ENCODE data around the gene C1orf116. TPM values are rescaled to one million over a fixed set of nuclear protein-coding genes. Genes with fewer than 3 reads are reported as not detected.

The C1orf116 gene
- polyA plus RNA-seq, 1 donor from 2014 or later, result not detected

DNA sequence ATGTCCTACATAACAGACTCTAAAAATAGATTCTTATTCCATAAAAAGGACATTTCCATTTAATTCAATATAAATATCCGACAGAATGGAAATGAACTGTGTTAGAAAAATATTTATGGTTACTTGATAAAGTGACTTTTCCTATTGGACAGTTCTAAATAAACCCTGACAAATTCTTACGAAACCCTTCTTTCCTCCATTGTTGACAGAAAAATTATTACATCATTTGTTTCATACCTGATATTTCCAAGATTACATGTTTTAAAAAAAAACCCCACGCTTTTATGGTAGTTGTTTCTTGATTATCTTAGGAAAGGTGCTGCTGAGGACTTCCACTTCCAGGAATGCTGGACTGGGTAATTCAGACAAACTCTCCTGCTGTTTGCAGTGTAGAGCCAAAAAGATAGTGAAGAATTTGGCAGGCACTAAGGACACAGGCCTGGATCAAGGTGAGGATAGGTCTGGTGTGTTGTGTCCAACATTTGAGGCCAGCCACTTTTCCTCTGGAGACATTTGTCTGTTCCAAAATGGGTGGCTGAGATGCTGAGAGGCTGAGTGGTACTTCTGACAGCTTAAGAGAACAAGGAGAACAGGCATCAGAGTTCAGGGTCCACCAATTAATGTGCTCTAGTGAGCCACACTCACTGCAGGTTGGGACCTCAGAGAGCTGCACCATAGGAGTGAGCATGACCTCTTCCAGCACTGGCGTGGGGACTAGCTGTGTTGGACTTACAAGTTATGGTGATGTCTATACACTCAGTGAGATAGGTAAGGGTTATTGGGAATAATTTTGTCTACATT is 7.0 kb upstream of the C1orf116 start:
- Histone ChIP-seq H3K79me2 (replicated peaks; ENCODE audit: insufficient read depth, low read length) (no peaks in the 10 kb centered on the region), H4K20me1 (ENCODE audit: insufficient read depth) (no peaks in the 10 kb centered on the region), H3K4me3 (ENCODE audit: low read length) (no peak overlapping the region), H3K9me3 (ENCODE audit: low read length) (no peaks in the 10 kb centered on the region), H3K4me2 (ENCODE audit: low read length) (no peak overlapping the region), H3K27me3 (ENCODE audit: insufficient read depth, low read depth, low read length) (no peaks in the 10 kb centered on the region), H3K27ac (ENCODE audit: low read length) (no peak overlapping the region), H3K36me3 (ENCODE audit: insufficient read depth, low read length) (no peaks in the 10 kb centered on the region), H3K9me2 (ENCODE audit: insufficient read depth, low read length) (no peaks in the 10 kb centered on the region), H2AFZ (ENCODE audit: low read depth, low read length) (no peak overlapping the region), H3F3A (ENCODE audit: insufficient read depth, low read length, poor library complexity, severe bottlenecking) (no peaks in the 10 kb centered on the region), H3K9ac (ENCODE audit: low read length) (no peak overlapping the region)
- no peak for TF ChIP-seq TAF1 (IDR thresholded peaks at IDR 0.05; ENCODE audit: low read depth)
- no peak for TF ChIP-seq RAD21 (conservative IDR thresholded peaks at IDR 0.05)
- no peak for TF ChIP-seq EZH2 (IDR thresholded peaks at IDR 0.05; ENCODE audit: borderline replicate concordance, insufficient read depth, low read length, poor library complexity, severe bottlenecking)
- TF ChIP-seq, protein P1, sequence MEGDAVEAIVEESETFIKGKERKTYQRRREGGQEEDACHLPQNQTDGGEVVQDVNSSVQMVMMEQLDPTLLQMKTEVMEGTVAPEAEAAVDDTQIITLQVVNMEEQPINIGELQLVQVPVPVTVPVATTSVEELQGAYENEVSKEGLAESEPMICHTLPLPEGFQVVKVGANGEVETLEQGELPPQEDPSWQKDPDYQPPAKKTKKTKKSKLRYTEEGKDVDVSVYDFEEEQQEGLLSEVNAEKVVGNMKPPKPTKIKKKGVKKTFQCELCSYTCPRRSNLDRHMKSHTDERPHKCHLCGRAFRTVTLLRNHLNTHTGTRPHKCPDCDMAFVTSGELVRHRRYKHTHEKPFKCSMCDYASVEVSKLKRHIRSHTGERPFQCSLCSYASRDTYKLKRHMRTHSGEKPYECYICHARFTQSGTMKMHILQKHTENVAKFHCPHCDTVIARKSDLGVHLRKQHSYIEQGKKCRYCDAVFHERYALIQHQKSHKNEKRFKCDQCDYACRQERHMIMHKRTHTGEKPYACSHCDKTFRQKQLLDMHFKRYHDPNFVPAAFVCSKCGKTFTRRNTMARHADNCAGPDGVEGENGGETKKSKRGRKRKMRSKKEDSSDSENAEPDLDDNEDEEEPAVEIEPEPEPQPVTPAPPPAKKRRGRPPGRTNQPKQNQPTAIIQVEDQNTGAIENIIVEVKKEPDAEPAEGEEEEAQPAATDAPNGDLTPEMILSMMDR (IDR thresholded peaks at IDR 0.05; ENCODE audit: poor library complexity, severe bottlenecking), result no peak
- no peak for TF ChIP-seq MXI1 (conservative IDR thresholded peaks at IDR 0.05; ENCODE audit: poor library complexity, severe bottlenecking)
- TF ChIP-seq SMC3 (conservative IDR thresholded peaks at IDR 0.05; ENCODE audit: poor library complexity), result no peak

DNA sequence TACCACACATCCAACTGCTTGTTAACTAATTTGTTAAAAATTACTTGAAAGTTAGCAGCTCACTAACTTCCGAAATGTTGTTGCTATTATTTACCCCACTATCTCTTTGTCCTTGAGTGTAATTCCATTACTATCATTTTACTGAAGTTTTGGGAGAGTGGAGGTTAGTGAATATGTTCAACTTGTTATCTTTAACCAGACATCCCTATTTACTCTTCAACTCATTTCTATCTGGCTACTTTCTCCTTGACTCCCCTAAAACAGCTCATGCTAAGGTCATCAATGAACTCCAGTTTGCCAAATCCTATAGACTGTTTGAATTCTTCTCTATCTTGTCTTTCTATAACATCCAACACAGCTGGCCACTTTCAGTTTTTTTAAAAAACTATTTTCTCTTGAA is 4.3 kb upstream of the C1orf116 start:
- Histone ChIP-seq H3K9ac (ENCODE audit: low read length) (no peak overlapping the region), H3F3A (ENCODE audit: insufficient read depth, low read length, poor library complexity, severe bottlenecking) (no peaks in the 10 kb centered on the region), H3K27ac (ENCODE audit: low read length) (no peak overlapping the region), H4K20me1 (ENCODE audit: insufficient read depth) (no peaks in the 10 kb centered on the region), H3K9me3 (ENCODE audit: low read length) (no peaks in the 10 kb centered on the region), H2AFZ (ENCODE audit: low read depth, low read length) (no peak overlapping the region), H3K4me3 (ENCODE audit: low read length) (no peak overlapping the region), H3K4me2 (ENCODE audit: low read length) (no peak overlapping the region), H3K79me2 (replicated peaks; ENCODE audit: insufficient read depth, low read length) (no peaks in the 10 kb centered on the region), H3K36me3 (ENCODE audit: insufficient read depth, low read length) (no peaks in the 10 kb centered on the region), H3K27me3 (ENCODE audit: insufficient read depth, low read depth, low read length) (no peaks in the 10 kb centered on the region), H3K9me2 (ENCODE audit: insufficient read depth, low read length) (no peaks in the 10 kb centered on the region)
- TF ChIP-seq SMC3 (conservative IDR thresholded peaks at IDR 0.05; ENCODE audit: poor library complexity) (no peak), TAF1 (IDR thresholded peaks at IDR 0.05; ENCODE audit: low read depth) (no peak), RAD21 (conservative IDR thresholded peaks at IDR 0.05) (no peak), EZH2 (IDR thresholded peaks at IDR 0.05; ENCODE audit: borderline replicate concordance, insufficient read depth, low read length, poor library complexity, severe bottlenecking) (no peak), MXI1 (conservative IDR thresholded peaks at IDR 0.05; ENCODE audit: poor library complexity, severe bottlenecking) (no peak), POLR2AphosphoS5 (IDR thresholded peaks at IDR 0.05) (no peak), EP300 (conservative IDR thresholded peaks at IDR 0.05; ENCODE audit: poor library complexity, severe bottlenecking) (no peak)
- TF ChIP-seq, protein P1 (IDR thresholded peaks at IDR 0.05; ENCODE audit: poor library complexity, severe bottlenecking), result no peak
- TF ChIP-seq, protein P2, sequence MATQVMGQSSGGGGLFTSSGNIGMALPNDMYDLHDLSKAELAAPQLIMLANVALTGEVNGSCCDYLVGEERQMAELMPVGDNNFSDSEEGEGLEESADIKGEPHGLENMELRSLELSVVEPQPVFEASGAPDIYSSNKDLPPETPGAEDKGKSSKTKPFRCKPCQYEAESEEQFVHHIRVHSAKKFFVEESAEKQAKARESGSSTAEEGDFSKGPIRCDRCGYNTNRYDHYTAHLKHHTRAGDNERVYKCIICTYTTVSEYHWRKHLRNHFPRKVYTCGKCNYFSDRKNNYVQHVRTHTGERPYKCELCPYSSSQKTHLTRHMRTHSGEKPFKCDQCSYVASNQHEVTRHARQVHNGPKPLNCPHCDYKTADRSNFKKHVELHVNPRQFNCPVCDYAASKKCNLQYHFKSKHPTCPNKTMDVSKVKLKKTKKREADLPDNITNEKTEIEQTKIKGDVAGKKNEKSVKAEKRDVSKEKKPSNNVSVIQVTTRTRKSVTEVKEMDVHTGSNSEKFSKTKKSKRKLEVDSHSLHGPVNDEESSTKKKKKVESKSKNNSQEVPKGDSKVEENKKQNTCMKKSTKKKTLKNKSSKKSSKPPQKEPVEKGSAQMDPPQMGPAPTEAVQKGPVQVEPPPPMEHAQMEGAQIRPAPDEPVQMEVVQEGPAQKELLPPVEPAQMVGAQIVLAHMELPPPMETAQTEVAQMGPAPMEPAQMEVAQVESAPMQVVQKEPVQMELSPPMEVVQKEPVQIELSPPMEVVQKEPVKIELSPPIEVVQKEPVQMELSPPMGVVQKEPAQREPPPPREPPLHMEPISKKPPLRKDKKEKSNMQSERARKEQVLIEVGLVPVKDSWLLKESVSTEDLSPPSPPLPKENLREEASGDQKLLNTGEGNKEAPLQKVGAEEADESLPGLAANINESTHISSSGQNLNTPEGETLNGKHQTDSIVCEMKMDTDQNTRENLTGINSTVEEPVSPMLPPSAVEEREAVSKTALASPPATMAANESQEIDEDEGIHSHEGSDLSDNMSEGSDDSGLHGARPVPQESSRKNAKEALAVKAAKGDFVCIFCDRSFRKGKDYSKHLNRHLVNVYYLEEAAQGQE (IDR thresholded peaks at IDR 0.05; ENCODE audit: borderline replicate concordance), result no peak

All from neural cell (in vitro differentiated cells).